Left hindlimb (tissue), 1 donor: ENCODE data around the gene MAPK13.
"Not testable (repeated sequence)": the region's sequence is repeated elsewhere in the genome, so short reads cannot be mapped to it uniquely, and the experiment has no call there.

Experiments used
- DNase-seq: peaks from one replicate; pipeline ENCODE4 v3.0.0-alpha.2; 2018

MAPK13 gene

DNA sequence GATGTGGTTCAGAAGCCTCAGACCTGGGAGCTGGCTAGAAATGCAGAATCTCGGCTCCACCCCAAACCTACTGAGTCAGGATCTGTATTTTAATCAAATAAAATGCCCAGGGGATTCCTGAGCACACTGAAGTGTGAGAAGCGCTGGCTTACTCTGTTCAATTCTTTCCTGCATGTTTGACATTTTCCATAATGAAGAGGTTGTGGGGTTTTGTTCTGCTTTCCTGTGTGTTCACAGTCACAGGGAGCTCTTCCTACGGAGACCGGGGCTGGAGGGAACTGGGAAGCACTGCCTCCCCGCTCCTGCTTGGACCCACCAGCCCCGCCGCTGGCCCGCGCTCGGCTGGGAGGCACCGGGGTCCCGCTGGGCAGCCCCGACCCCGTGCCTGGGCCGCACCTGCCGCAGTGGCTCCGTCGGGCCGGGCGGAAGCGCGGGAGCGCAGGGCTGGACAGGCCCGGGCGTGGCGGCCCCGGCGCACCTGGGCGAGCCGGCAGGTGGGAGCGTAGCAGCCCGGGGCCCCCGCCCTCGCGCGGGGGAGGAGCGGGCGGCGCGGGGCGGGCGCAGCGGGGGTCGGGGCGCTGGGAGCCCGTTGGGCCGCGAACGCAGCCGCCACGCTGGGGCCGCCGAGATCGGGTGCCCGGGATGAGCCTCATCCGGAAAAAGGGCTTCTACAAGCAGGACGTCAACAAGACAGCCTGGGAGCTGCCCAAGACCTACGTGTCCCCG is at the start of gene MAPK13:
TSS of gene MAPK13 (plus strand) at position 573 of the 726 bp plus-strand sequence. CDS start at position 643, 70 bp downstream.
- no peak for DNase-seq

DNA sequence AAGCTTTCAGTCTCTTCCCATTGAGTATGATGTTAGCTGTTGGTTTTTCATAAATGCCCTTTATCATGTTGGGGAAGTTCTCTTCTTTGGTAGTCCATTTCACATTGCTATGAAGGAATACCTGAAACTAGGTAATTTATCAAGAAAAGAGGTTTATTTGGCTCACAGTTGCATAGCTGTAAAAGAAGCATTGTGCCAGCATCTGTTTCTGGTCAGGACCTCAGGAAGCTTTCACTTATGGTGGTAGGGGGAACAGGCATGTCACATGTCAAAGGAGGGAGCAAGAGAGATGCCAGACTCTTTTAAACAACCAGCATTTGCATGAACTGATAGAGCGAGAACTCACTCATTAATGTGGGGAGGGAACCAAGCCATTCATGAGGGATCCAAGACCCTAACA is 48.0 kb upstream of the MAPK13 start:
- DNase-seq: no peak

DNA sequence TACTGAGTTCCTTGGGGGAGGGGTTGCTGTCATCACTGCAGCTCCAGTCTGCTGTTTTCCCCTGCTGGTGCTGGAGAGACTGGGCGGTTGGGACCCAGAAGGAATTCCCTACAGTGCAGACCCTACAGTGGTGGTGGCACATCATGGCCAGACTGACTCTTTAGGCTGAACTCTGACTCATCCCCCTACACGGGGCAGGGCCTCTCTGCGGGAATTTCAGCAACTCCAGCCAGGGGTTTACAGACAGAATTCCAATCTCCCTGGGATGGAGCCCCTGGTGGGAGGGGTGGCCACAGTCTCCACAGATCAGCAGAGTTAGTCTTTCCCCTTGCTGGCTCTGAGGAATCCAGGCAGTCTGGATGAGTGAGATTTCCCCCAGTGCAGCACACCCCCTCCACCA is 46.9 kb upstream of the MAPK13 start:
- no peak for DNase-seq

DNA sequence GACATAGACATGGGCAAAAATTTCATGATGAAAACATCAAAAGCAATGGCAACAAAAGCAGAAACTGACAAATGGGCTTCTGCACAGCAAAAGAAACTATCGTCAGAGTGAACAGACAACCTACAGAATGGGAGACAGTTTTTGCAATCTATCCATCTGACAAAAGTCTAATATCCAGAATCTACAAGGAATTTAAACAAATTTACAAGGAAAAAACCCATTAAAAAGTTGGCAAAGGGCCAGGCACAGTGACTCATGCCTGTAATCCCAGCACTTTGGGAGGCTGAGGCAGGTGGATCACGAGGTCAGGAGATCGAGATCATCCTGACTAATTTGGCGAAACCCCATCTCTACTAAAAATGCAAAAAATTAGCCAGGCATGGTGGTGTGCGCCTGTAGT is 42.1 kb upstream of the MAPK13 start:
- not testable (repeated sequence) for DNase-seq

DNA sequence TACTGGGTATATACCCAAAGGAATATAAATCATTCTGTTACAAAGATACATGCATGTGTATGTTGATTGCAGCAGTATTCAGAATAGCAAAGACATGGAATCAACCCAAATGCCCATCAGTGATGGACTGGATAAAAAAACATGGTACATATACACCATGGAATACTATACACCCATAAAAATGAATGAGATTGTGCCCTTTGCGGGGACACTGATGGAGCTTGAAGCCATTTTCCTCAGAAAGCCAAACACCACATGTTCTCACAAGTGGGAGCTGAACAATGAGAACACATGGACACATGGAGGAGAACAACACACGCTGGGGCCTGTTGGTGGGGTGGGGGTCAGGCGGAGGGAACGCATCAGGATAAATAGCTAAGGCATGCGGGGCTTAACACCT is 41.3 kb upstream of the MAPK13 start:
- DNase-seq: no peak

DNA sequence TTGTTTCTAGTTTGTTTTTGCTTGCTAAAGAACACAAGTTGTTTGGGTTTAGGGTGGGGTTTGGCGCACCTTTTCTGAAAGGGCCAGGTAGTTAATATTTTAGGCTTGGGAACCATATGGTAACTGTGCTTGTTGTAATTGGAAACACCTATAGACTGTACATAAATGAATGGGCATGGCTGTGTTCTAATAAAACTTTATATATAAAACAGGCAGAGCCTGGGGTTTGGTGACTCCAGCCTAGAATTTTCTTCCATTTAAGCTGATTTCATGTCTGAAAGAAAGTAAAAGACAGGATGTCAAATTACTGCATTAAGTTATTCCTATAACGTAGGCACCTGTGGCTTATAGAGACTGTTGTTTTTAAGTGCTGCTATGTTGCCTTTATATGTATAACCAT is 36.1 kb upstream of the MAPK13 start:
- DNase-seq: no peak

DNA sequence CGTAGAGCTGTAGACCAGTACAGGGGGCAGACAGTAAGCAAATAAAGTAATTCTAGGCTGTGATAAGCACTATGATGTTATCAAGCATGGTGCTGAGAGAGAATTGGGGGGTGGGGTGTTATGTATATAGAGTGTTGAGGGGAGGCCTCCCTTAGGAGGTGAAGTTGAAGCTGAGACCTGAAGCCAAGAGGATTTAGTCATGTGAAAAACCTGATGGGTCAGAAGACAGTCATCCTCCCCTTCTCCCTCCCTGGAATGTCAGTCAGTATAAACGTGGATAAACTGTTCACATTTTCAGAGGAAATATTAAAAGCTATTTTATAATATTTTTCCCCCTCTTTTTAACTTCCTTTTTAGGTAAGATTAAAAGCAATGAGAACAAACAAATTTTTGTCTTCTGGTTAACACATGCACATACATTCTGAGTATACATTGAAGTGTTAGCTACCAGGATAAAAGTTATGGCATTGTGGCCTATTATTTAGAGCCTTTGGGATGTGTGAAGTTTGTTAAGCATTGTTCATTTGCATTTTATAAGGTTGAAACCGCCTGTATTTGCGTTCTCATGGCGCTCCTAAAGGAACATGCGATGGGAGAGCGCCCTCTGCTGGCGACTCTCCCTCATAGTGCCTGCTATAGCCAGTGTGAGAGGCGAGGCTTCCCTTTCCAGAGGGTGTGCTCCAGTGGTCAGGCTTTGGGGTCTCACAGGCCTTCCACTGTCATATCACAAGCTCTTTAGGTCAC is 35.4 kb upstream of the MAPK13 start:
- peak; percentile 75 for DNase-seq

DNA sequence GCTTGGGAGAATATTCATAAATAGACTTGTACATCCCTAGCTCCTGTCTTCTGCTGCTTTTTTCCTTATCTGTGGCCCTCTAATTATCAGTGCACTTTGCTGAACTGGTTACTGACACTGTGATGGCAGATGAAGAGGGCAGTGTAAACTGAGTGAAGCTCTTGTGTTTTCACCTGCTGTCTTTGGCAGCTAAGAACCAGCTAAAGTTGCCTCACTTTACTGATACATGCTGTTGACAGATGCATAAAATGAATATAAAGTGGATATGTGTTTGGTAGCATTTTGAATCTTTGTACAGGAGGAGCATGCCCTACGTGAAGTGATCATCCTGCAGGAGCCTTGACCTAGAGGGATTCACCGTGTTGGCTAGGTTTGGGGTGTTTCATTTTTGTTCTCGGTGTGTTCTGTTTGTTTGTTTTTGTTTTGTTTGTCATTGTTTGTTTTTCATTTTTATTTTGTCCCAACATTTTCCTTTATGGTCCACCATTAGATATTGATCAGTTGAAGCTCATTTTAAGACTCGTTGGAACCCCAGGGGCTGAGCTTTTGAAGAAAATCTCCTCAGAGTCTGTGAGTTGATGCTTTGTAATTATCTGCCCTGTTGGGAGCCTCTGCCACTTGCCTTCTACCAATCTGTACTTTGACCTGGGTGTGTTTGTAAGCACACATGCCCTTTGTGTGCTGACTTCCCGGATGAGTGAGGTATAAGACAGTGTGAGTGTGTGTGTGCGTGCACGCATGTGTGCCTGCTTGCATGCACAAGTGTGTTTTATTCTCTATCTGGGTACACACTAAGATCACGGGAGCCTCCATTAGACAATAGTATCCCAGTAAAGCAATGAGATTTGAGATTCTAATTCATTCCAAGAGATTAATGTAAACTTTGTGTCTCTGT is 34.6 kb upstream of the MAPK13 start:
- no peak for DNase-seq

DNA sequence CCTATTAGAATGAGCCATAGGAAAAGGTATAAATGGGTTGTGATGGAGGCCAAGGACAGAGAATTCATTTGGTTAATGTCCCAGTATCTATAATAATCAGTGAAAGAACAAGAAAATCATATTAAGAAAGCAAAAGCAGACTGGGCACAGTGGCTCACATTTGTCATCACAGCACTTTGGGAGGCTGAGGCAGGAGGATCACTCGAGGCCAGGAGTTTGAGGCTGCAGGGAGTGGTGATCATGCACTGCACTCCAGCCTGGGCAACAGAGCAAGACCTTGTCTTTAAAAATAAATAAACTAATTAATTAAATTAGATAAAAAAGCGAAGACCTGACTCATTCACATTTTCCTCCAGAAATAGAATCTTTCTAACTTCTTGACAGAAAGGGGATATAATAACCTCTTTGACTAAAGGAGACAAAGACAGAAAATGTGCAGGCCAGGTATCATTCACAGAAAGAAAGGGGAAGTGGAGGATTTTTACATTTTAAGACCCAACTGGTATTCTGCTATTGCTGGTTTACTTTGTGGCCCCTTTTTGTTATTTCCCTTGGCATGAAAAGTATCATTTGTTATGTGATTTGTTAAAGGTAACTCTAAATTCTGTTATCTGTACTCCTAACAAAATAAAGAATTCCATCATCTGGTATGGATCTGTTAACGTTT is 31.9 kb upstream of the MAPK13 start:
- no peak for DNase-seq

DNA sequence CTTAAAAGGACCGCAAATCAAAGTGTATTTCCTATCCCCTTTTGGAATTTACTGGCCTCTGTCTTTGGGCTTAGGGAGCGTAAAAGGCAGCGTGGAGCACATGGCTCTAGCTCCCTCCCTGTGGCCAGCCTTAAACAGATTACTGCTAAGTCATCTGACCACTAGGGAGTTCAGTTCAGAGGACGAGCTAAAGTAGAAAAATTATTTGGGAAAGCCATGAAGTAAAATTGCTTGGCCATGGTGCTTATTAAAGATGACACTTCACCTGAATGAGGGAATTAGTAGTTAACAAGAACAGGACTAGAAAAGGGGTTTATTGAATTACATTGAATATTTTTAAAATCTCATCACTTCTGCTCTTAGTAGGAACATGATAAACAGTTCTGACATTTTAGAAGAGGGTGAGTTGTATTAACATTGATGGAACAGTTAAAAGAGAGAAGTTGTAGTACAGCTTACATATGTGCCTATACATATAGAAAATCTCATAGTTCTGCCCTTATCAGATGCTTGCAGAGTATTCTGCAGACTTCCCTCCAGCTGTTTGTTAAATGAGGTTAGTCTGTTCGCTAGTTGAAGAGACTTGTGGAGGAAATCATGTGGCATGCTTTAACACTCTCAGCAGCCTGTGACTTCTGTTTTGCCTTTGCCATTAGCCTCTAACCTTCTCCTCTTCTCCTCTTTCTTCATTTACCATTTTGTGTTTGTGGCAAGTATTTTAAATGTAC is 31.2 kb upstream of the MAPK13 start:
- DNase-seq: no peak

DNA sequence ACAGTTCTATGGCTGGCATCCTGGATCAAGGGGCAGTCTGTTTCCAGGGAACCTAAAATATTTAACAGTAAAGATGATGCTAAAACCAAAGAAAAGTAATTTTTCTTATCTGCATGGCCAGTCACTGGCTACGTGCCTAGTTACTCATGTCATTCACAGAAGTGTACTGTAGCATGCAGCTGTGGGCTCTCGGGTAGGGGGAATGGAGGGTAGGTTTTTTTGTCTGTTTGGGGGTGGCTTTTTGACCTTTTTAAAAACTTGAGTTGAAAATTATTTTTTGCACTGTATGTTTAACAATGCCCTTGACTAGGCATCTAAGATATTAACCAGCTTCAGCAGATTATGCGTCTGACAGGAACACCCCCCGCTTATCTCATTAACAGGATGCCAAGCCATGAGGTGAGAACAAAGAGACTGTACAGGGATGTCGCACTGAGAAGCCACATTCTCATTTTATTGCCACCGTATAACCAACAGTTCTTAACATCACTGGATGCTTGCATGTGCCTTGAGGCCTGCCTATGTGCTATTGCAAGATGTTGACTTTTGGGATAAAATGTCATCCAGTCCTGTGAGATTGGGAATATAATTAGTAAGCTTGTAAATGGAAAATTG is 30.3 kb upstream of the MAPK13 start:
- no peak for DNase-seq

DNA sequence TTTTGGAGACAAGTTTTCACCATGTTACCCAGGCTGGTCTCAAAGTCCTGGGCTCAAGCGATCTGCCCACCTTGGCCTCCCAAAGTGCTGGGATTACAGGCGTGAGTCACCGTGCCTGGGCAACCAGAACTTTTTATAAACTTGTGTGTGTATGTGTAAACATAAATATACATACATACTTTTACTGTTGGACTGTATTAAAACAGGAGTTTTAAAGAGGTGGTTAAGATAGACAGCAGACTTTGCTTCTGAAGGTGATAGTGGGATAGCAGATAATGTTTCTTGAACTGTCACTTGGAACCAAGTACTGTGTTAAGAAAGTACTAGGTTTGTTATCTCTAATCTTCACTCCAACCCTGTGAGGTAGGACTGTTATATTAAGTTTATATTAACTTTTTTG is 28.6 kb upstream of the MAPK13 start:
- no peak for DNase-seq

DNA sequence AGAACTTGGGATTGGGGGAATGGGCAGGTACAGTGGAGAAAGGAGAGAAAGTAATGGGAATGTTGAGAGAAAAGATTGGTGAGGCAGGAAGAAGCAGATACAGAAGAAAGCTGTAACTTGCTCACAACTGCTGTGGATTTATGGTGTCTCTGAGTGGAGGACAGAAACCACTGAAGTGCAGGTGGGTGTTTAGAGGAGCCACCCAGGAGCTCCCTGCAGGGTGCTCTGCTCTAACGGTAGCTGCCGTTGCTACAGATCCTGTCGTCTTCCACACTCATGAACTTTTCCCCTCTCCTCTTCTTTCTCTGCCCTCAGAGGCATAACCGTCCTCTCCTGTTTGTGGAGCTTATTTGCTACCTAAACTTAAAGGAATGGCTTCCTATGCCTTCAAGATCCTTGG is 27.5 kb upstream of the MAPK13 start:
- no peak for DNase-seq

DNA sequence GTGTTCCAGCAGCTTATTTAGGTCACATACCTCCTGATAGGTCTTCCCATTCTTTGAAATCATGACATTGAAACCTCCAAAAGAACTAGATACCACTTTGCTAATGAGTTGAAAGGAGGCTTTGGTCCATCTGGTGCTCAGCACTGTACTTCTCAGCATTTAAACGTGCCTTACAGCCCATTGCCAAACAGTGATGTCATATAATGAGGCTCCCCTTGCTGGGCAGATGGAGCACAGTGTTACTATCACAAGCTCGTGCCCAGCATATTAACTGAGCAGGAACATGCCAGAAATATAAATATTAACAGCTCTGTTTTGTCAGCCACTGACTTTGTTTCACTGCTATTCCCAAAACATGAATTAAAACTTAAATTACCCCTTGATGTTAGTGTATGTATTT is 25.5 kb upstream of the MAPK13 start:
- DNase-seq: no peak

DNA sequence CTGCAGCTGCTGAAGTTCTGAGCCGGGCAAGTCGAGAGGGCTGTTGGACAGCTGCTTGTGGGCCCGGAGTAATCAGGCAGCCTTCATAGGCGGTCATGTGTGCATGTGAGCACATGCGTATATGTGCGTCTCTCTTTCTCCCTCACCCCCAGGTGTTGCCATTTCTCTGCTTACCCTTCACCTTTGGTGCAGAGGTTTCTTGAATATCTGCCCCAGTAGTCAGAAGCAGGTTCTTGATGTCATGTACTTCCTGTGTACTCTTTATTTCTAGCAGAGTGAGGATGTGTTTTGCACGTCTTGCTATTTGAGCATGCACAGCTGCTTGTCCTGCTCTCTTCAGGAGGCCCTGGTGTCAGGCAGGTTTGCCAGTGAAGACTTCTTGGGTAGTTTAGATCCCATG is 21.2 kb upstream of the MAPK13 start:
- DNase-seq: no peak

DNA sequence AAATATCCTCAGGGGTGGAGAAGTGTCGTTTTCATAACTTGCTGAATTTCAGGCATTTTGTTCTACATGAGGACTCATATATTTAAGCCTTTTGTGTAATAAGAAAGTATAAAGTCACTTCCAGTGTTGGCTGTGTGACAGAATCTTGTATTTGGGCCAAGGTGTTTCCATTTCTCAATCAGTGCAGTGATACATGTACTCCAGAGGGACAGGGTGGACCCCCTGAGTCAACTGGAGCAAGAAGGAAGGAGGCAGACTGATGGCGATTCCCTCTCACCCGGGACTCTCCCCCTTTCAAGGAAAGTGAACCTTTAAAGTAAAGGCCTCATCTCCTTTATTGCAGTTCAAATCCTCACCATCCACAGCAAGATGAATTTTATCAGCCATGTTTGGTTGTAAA is 20.3 kb upstream of the MAPK13 start:
- no peak for DNase-seq

DNA sequence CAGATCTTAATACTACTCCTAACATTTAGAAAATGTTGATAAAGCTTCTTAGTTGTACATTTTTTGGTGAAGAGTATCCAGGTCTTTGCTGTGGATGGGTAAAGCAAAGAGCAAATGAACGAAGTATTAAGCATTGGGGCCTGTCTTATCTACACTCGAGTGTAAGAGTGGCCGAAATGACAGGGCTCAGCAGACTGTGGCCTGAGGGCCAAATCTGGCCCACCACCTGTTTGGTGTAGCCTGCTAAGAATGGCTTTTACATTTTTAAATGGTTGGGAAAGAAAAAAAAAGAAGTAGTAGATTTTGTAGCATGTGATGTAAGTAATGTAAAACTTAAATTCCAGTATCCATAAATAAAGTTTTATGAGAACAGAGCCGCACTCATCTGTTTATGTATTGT is 19.4 kb upstream of the MAPK13 start:
- DNase-seq: no peak

DNA sequence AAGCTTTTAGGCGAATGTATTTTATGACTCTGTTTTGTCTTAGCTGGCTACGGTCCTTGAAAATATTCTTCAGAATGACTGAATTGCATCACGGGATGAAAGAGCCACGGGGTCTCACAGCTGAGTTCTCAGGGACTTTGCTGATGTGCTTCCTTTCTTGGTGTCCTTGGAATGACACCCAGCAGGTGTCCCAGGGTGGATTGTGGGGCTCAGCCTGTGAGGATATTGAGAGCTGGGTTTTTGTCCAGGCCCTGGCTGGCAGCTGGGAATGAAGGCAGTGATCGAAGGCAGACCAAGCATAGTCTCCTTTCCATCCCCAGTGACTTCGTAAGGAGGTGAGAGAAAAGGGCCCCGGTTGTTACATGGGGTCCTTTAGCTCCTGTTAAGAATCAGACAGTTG is 18.8 kb upstream of the MAPK13 start:
- DNase-seq: no peak

DNA sequence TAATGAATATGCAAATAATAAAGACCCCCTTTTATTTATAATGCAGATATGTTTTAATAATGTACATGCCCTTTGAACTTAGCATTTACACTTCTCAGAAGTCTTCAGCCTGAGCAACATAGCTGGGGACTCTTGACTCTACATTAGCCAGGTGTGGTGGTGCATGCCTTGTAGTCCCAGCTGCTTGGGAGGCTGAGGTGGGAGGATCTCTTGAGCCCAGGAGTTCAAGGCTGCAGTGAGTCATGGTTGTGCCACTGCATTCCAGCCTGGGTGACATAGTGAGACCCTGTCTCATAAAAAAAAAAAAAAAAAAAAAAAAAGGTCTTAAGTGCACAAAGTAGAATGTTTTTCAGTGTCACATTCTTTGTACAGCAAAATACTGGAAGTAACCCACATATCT is 17.3 kb upstream of the MAPK13 start:
- no peak for DNase-seq

DNA sequence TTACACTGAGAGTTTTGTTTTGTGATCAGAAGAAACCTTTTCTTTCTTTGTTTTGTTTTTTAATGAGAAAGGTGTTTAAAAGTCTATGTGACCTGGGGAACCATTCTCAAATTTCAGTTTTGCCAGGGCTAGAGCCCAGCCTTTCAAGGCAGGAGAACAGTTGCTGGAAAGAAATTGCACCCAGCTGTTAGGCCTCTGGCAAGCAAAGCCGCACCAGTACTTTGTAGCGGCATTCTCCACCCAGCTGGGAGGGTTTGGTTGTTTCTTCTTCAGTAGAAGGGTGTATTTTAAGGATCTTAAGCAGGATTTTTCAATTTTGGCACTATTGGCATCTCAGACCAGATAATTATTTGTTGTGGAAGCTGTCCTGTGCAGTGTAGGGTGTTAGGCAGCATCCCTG is 16.6 kb upstream of the MAPK13 start:
- no peak for DNase-seq

DNA sequence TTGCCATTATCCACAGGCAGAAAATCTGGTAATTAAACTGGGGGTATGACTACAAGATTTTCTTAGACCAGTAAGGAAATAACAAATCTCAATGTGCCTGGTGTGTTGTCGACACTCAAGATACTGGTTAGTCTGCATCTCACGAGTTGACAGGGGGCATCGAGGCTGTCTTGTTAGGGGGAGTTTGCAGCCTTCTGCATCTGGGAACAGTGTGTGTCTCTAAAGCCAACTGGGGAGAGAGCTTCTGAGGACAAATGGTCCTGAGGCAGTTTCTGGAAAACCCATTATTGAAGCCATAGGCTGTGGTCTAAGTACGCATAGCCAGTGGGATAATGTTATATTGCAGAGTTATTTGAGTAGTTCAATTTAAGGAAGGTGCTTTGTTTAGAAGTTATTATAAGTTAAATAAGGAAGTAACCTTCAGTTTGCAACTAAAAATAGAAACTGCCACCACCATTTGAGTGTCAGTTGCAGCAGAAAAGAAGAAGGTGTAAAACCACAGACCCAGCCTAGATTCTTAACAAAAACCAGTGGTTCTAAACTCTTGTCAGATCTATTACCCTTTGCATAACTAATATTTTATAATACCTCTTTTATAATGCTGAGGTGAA is 15.4 kb upstream of the MAPK13 start:
- no peak for DNase-seq
